Gastrocnemius medialis (tissue), 4 donors: ENCODE measurements around the gene CRHR2.

Experiments used
- POLR2A ChIP-seq, 2 donors: fragments of 450-650 bp; IDR thresholded peaks; one replicate each; pipeline ENCODE4 v1.6.1; 2017; ENCODE audit warnings: antibody characterized with exemption in 2 of 2, mild to moderate bottlenecking in 2 of 2, moderate library complexity in 2 of 2
- TF ChIP-seq, protein P1 (sequence below), 5 experiments: fragments of 450-650 bp in 3 of 5; fragments of 200-600 bp in 2 of 5; sonication (generic) in 2 of 5; IDR thresholded peaks in 4 of 5; conservative IDR thresholded peaks in 1 of 5; 1 replicate in 4 of 5; 2 replicates in 1 of 5; pipeline ENCODE4 v1.5.1; 2016 to 2019; ENCODE audit warnings: antibody characterized with exemption in 5 of 5, mild to moderate bottlenecking in 3 of 5, moderate library complexity in 3 of 5

DNA sequence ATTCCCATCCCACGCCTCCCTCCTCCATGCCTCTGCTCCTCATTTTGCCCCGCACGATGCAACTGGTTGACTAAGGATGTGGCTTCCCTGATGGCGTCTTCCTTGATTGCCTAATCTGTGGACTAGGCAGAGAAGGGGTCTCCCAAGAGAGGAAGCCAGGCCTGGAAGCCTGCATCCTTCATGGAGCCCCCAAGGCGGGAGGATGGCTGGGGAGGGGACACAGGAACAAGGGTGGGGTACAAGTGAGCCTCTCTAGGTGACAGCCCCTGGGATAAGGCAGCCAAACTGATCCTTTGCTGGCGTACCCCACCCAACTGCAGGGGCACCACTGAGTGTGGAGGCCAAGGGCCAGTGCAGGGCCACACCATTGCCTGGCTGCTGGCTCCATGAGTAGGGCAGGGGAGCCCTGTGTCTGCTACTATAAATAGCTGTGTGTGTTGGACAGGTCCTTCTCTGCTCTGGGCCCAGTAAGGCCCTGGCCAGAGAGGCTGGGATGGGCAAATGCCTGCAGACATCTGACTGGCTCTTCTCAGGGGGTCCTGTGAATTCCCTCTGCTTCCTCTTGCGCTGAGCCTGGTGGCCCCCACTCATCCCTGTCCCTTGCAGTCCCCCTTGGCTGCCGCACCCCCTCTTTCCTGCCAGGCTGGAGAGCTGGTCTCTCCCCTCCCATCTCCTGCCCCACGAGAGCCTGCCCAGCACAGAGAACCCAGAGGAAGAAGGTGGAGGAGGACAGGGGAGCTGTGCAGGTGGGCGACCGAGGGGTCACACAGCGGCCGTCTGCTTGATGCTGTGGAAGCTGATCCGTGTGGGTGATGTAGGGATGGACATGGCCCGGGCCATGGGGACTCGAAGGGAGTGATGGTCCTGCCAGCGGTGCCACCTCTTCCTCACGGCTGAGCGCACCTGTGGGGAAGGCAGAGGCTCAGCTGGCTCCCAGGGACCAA, 29.3 kb downstream of the CRHR2 start:
- TF ChIP-seq, protein P1, sequence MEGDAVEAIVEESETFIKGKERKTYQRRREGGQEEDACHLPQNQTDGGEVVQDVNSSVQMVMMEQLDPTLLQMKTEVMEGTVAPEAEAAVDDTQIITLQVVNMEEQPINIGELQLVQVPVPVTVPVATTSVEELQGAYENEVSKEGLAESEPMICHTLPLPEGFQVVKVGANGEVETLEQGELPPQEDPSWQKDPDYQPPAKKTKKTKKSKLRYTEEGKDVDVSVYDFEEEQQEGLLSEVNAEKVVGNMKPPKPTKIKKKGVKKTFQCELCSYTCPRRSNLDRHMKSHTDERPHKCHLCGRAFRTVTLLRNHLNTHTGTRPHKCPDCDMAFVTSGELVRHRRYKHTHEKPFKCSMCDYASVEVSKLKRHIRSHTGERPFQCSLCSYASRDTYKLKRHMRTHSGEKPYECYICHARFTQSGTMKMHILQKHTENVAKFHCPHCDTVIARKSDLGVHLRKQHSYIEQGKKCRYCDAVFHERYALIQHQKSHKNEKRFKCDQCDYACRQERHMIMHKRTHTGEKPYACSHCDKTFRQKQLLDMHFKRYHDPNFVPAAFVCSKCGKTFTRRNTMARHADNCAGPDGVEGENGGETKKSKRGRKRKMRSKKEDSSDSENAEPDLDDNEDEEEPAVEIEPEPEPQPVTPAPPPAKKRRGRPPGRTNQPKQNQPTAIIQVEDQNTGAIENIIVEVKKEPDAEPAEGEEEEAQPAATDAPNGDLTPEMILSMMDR (IDR thresholded peaks at IDR 0.05 in 4 of 5, conservative IDR thresholded peaks at IDR 0.05 in 1 of 5), result no peak
- no peak for TF ChIP-seq POLR2A (IDR thresholded peaks at IDR 0.05)
